NB4 (cell line): Measurements from ENCODE around the gene SPAG9.
A peak's percentile ranks its signal among the peaks of the same experiment; 100 is the strongest.

ENCODE experiments used
- DNase-seq: peaks from one replicate; pipeline ENCODE4 v3.0.0; 2010; ENCODE audit warnings: low read depth
- H3K4me3 ChIP-seq: one replicate; pipeline ENCODE4 v1.5.1; 2011; ENCODE audit warnings: mild to moderate bottlenecking, low read depth, low read length, moderate library complexity
- CTCF ChIP-seq: IDR thresholded peaks from one replicate; pipeline ENCODE4 v1.5.1; 2012; ENCODE audit warnings: low read depth, low read length
- MAX ChIP-seq: IDR thresholded peaks from 2 replicates; pipeline ENCODE4 v1.6.1; 2011; ENCODE audit warnings: low read depth, low read length
- MYC ChIP-seq: IDR thresholded peaks from 2 replicates; pipeline ENCODE4 v1.6.1; 2011; ENCODE audit warnings: low read depth, low read length
- POLR2A ChIP-seq: IDR thresholded peaks from 2 replicates; pipeline ENCODE4 v1.6.1; 2011; ENCODE audit warnings: mild to moderate bottlenecking; ENCODE audit not compliant: insufficient read length; ENCODE audit errors: extremely low read depth

SPAG9 gene

GRCh38 chr17:50949989-50950877, 170.4 kb downstream of the SPAG9 start:
- TF ChIP-seq CTCF (peak; percentile 66), MYC (peak; percentile 34; the same call in 1 of the 2 replicates), POLR2A (no peak), MAX (peak; percentile 54; the same call in 1 of the 2 replicates)
- peak; percentile 84 for DNase-seq

GRCh38 chr17:50949128-50949988, 171.3 kb downstream of the SPAG9 start:
- no peak for DNase-seq
- TF ChIP-seq CTCF (no peak), MAX (no peak), MYC (no peak), POLR2A (no peak)
- no peak overlapping the region for H3K4me3 ChIP-seq

More at GRCh38 chr17:50949989-50950877, 170.4 kb downstream of the SPAG9 start:
- H3K4me3 ChIP-seq = no peak overlapping the region

GRCh38 chr17:50948711-50949110, 172.0 kb downstream of the SPAG9 start:
- TF ChIP-seq CTCF = no peak
- TF ChIP-seq MYC = no peak
- TF ChIP-seq POLR2A = no peak
- no peak for TF ChIP-seq MAX
- H3K4me3 ChIP-seq = no peak overlapping the region
- DNase-seq = no peak

GRCh38 chr17:50947782-50948543, 172.7 kb downstream of the SPAG9 start:
- H3K4me3 ChIP-seq = no peak overlapping the region
- no peak for TF ChIP-seq CTCF
- no peak for TF ChIP-seq POLR2A
- TF ChIP-seq MAX = no peak
- no peak for TF ChIP-seq MYC
- DNase-seq = no peak
